ENCODE results near the gene WDR37.
A peak's percentile ranks its signal among the peaks of the same experiment; 100 is the strongest.
"Not testable (repeated sequence)": the region's sequence is repeated elsewhere in the genome, so short reads cannot be mapped to it uniquely, and the experiment has no call there.

WDR37 gene

DNA sequence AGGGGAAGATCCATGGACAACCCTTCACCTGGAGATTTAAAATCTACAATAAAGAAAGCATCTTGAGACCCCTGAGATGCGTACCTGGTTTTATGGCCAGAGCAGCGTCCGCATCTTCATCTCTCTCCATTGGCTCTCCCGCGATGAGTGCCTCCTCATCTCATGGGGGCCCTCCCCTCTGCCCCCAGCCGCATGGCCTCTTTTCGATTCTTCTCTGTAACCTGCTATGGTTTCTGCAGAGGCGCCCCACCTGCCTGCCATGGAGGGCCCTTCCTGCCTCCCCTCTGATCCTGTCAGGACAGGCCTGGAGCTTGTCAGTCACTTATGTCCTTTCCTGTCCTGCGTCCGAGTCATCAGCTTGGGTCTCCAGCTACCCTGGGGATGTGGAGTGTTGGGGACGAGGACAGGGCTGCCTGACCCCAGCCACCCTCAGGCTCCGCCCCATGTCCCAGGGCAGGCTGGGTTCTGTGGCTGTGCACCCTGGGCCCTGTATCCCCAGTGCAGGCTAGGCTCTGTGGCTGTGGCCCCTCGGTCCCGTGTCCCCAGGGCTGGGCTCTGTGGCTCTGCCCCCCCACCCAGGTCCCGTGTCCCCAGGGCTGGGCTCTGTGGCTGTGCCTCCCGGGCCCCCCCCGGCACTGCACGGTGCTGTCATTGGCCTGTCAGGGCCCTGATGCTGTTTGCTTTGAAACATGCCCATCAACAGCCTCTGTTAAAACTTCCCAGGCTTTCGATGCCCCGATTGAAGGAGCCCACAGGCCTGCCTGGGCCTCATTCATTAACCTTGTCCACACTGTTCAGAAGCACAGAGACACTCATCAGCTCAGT lies 99.8 kb downstream of the WDR37 start:
- no peak for DNase-seq

- no peak for DNase-seq
Measured at GRCh38 chr10:1156616-1156886, 100.4 kb downstream of the WDR37 start.

DNA sequence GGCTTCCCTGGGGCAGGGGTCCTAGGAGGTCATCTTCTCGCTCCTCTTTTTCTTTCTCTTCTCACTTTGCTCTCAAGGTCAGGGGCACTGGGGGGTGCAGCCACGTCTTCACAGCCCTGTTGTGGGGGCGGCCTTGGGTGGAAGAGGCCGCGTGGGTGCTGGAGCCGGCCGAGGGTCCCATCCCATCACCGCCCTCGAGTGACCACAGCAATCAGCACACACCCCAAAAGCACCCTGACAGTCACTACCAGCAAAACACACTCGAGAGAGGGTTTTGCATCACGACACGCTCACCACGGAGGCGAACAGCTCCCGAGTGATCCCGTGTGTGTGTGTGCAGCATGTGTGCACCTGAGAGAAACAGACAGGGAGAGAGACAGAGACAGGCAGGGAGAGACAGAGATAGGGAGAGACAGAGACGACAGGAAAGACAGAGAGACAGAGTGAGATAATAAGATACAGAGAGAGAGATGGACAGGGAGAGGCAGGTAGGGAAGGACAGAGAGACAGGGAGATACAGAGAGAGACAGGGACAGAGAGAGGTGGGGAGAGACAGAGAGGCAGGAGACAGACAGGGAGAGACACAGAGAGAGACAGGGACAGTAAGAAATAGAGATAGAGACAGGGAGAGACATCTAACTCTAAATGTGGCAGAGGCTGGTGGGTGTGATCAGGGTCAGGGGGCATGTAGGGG lies 100.9 kb downstream of the WDR37 start:
- no peak for DNase-seq

DNA sequence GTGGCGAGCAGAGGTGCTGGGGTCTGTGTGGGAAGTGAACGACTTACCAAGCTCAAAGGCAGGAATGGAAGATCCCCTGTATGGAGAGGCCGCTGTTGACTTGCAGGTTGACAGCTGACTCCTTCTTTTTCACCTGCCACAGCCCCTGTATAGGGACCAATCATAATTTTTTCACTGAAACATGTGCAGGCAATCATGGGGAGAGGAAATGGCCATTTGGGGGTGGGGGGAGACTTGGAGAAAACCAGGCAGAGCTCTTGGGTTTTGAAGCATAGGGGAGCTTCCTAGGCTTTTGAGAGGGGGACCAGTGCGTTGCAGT lies 101.4 kb downstream of the WDR37 start:
- no peak for DNase-seq

- DNase-seq: no peak
Measured at GRCh38 chr10:1158066-1158465, 101.9 kb downstream of the WDR37 start.

DNA sequence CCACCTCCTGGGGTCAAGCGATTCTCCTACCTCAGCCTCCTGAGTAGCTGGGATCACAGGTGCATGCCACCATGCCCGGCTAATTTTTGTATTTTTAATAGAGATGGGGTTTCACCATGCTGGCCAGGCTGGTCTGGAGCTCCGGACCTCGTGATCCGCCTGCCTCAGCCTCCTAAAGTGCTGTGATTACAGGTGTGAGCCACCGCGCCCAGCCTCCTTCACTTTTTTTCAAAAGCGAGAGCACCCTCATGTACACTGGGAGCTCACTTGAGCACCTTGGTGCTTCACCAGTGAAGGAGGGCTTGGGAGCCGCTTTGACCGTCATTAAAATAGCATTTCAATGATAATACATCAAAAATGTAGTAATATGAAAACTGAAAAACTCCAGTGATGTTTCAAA lies 102.4 kb downstream of the WDR37 start:
- not testable (repeated sequence) for DNase-seq

- DNase-seq: no peak
Measured at GRCh38 chr10:1159131-1160061, 103.2 kb downstream of the WDR37 start.

GRCh38 chr10:1160561-1161314 lies 104.6 kb downstream of the WDR37 start:
- no peak for DNase-seq

DNA sequence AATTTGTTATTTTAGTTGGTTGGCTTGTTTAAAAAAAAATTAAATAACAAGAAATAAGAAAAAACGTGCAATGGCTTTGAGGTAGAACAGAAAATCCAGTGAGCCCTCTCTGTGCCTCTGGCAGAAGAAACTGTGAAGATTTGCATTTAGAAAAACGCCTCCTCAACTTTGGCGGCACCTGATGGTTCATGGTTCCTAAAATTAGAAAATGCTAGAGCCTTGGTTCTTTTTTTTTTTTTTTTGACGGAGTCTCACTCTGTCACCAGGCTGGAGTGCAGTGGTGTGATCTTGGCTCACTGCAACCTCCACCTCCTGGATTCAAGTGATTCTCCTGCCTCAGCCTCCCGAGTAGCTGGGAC lies 105.1 kb downstream of the WDR37 start:
- DNase-seq: not testable (repeated sequence)

GRCh38 chr10:1162481-1163203 lies 106.5 kb downstream of the WDR37 start:
- no peak for DNase-seq

DNA sequence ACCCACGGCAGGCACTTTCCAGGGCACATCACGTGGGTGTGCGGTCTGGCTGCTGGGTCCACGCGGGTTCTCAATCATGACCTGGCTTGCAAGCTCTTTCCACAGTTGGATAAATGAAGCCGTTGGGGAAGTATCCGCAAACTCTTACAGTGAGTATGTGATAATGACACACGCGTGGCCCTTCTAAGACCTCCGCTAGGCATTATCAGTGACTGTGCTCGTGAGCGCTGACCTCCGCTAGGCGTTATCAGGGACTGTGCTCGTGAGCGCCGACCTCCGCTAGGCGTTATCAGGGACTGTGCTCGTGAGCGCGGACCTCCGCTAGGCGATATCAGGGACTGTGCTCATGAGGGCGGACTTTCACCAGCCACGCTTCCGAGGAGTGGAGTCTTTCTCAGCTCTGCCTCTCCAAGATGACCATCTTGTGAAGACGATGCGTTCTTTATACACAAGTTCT lies 107.0 kb downstream of the WDR37 start:
- DNase-seq: no peak

DNA sequence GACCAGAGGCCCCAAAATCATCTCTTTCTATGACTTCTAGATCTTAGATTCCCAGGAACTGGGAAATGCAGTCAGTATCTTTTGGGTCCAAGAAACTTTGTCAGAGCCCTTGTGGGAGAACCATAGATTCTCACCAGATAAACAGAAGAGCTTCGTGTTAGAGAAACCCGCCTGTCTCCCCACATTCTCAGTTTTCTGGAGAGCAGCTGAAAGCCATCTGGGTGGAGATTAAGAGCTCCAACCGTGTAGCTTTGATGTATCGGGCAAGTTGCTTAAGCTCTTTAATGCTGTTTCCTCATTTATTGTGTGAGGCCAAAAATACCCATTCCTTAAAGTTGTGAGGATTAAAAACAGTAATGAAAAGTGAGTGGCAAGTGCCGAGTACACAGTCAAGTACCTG lies 107.6 kb downstream of the WDR37 start:
- DNase-seq: no peak

DNA sequence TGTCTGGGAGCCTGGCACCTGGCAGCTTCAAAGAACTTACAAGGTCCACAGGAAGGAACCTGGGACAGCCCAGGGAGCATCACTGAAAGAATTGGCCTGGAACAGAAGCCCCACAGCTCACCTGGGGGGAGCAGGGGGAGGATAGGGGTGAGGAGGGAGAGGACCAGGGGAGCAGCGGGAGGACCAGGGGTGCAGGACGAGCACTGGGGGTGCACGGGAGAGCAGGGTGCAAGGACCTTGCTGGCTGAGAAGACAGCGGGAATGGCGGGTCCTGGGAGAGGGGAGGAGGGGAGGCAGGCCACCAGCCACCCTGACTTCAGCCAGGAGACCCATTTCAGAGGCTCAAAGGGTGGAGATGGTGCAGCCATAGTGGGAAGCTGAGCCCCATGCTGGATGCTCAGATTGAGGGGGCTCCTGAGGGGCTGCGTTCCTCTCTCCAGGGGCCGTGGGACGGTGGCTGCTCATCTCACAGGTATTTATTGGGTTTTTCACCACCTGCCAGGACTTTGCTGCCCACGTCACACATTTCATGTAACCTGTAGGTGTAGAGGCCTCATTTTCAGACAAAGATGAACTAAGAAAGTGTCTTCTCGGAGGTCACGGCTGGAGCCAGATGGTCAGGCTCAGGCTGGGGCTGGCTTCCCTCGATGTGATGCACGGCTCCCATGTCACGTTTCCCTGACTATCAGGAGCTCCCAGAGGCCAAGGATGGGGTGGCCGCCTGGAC lies 110.1 kb downstream of the WDR37 start:
- no peak for DNase-seq

DNA sequence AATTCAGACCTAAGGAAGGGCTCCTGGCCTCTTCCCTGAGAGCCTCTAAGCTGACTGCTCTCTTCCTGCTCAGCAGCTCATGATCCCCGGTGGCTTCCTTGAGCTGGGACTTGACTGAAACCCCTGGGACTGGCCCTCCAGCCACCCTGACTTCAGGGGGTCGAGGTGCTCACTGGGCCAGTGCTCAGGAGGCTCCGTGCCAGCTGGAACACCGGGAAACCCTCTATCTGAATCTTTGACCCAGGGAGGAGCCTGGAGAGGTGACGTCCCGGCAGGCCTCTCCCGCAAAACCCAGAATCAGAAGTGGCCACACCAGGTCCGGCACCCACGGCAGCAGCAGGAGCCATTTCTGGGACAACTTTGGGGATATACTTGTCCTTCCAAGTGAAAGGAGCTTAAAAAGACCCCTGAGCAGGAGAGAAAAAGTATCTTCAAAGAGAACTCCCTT lies 110.7 kb downstream of the WDR37 start:
- no peak for DNase-seq

DNA sequence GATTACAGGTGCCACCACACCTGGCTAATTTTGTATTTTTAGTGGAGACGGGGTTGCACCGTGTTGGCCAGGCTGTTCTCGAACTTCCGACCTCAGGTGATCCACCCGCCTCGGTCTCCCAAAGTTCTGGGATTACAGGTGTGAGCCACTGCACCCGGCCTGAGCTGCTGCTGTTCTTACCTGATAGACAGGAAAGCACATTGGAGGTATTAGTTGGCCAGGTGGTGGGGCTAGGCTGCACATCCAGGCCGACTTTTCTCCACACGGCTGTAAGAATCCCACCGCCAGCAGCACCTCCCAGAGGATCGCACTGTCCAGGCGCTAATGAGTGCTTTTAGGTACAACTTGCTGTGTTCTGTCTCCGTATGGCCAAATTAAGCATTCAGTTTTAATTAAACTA lies 112.6 kb downstream of the WDR37 start:
- no peak for DNase-seq

DNA sequence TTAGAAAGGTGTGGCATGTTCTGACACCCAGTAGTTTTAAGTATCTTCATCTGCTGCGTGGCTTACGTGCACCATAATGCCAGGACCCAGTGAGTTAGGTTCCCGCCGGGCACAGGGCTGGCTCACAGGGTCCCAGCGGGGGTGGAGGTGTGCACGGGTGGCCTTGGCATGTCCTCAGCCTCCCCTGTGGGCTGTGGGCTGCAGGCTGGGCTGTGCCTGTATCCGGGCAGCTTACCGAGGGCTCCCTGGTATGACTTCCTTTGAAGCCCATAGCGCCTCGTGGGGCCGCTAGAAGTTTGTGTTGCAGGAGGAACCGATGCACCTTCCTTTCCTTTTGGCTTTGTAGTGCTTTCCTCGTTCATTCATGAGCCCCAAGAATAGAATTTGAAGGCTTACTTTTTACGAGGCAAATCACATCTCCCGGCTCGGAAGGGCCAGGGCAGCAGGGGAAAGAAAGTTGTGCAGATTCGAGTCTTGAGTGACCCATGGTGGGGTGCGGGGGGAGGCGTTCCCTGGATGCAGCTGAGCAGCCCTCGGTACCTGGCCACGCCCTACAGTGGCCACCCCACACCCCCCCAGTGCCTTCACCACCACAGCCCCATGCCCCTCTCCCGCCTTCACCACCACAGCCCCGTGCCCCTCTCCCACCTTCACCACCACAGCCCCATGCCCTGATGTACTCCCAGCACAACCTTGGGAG lies 113.2 kb downstream of the WDR37 start:
- DNase-seq: no peak

DNA sequence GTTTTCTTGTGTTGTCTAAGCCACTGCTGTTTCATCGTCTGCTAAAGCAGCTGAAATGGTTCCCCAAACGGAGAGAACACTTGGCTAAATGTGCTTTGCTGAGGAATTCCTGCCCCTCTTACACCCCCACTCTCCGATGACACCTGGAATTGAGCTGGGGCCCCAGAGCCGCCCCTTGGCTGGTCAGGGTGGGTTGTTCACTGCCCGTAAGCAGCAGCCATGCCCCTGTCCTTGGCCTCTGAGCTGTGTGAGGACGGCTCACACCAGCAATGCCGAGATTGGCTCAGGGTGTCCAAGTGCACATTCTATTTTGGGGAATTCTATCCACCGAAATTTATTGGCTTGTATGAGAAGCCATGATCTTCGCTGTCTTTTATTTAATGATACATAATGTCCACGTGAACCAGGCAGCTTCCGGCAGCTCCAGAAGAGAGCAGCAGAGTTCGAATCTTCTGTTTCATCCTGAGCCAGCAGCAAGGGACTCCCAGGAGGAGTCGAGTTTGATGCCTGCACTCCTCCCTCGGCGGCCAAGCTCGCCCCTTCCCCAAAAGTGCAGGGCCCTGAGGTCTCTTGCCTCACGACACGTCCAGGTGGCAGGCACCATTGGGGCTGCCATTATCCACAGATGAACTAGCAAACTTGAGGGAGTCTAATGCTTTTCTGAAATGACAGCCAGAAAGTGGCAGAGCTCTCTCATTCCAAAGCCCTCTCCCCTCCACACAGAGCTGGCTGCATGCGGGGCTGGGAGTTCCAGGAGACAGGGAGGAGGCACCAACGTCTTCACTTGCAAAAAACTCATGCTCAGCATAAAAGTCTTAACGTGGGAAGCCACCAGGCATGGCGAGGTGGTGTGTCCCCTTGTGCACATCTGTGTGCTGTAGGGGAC lies 114.0 kb downstream of the WDR37 start:
- DNase-seq: peak in 1 of 2 donors; percentile 11

DNA sequence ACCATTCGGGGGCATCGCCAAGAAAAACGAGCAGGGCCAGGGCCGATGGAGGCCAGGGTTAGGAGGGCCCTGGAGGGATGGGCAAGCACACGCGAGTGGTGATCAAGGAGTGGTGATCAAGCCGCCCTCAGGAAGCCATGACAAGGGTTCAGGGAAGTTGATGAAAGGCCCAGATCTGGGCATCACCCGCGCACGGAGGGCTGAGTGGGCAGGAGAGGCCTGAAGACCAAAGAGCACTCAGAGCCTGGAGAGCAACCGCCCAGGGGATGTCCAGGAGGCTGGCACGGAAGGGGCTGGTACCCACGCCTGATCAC lies 114.6 kb downstream of the WDR37 start:
- DNase-seq: no peak

- no peak for DNase-seq
Measured at GRCh38 chr10:1171182-1171581, 115.0 kb downstream of the WDR37 start.

DNA sequence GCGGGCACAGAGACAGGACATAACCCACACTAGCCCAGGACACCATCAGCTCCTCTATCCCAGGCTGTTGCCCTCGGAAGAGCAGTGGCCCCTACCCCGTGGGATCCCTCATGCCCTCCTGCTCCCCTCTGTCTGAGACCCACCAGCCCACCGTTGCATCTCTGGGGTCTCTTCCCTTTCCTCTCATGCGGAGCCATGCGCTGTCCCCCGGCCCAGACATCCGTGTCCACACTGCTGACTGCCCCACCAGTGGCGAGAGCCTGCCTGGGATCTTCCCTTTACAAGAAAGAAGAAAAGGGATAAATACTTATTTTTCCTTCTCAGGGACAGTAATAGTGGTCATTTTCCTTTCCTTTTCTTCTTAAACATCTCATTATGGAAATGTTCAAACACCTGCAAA lies 115.4 kb downstream of the WDR37 start:
- no peak for DNase-seq
